H1 (cell line): ENCODE measurements around the gene SLC23A2. TPM values are rescaled to one million over a fixed set of nuclear protein-coding genes. Genes with fewer than 3 reads are reported as not detected.

Source experiments
- CTCF ChIA-PET: fragments of 300-600 bp; sonication (Branson Sonifier 250); formaldehyde crosslinking; loops from one replicate; lab custom pipeline; 2021; ENCODE audit not compliant: partially characterized antibody; lab: Charles Lee
- POLR2A ChIA-PET: fragments of 300-600 bp; sonication (Branson Sonifier 250); formaldehyde crosslinking; loops from one replicate; lab custom pipeline; 2021; ENCODE audit warnings: inconsistent platforms; ENCODE audit not compliant: partially characterized antibody; lab: Charles Lee
- DNase-seq, 2 experiments: peaks; one replicate each; pipeline versions ENCODE4 v3.0.0 to v3.0.0-alpha.2; 2010 to 2022; ENCODE audit warnings: low spot score in 2 of 2, low read depth in 1 of 2, mixed read lengths in 1 of 2
- FAIRE-seq: peaks from 2 replicates; lab custom pipeline; 2011; peaks lifted over from hg19 to GRCh38; lab: Jason Lieb, UNC
- H2AFZ ChIP-seq: 2 replicates; pipeline ENCODE4 v1.8.1; 2012; ENCODE audit warnings: low read length, inconsistent platforms
- H2AK5ac ChIP-seq: 2 replicates; pipeline ENCODE4 v1.6.1; 2013; ENCODE audit warnings: low read depth, low read length
- H2BK120ac ChIP-seq: replicated peaks from 2 replicates; pipeline ENCODE3; 2013; ENCODE audit warnings: low read depth, low read length, inconsistent platforms
- H2BK12ac ChIP-seq: 2 replicates; pipeline ENCODE4 v1.6.1; 2013; ENCODE audit warnings: low read depth, low read length
- H2BK15ac ChIP-seq: 2 replicates; pipeline ENCODE4 v1.6.1; 2013; ENCODE audit warnings: low read length
- H2BK20ac ChIP-seq: 2 replicates; pipeline ENCODE4 v1.6.1; 2013; ENCODE audit warnings: low read length
- H2BK5ac ChIP-seq: 2 replicates; pipeline ENCODE4 v1.6.1; 2013; ENCODE audit warnings: low read depth, low read length
- H3K14ac ChIP-seq: 2 replicates; pipeline ENCODE4 v1.6.1; 2013; ENCODE audit warnings: inconsistent platforms; ENCODE audit not compliant: insufficient read length
- H3K18ac ChIP-seq: 2 replicates; pipeline ENCODE4 v1.6.1; 2013; ENCODE audit warnings: low read length; ENCODE audit errors: extremely low read depth
- H3K23ac ChIP-seq: 2 replicates; pipeline ENCODE4 v1.6.1; 2013; ENCODE audit warnings: inconsistent platforms; ENCODE audit not compliant: insufficient read length
- H3K23me2 ChIP-seq: 2 replicates; pipeline ENCODE4 v1.6.1; 2013; ENCODE audit warnings: low read depth, low read length
- H3K27ac ChIP-seq: 2 replicates; pipeline ENCODE4 v1.6.1; 2011; ENCODE audit warnings: low read depth, low read length, inconsistent platforms
- H3K27me3 ChIP-seq, 4 experiments: replicated peaks in 1 of 4; 1 replicate in 1 of 4; 2 replicates in 3 of 4; pipeline versions ENCODE4 v1.6.1 to v1.8.1; 2011 to 2013; ENCODE audit warnings: low read length in 3 of 4, mild to moderate bottlenecking in 3 of 4, inconsistent platforms in 2 of 4, mixed read lengths in 2 of 4, moderate library complexity in 1 of 4; ENCODE audit not compliant: control insufficient read depth in 3 of 4, insufficient read depth in 3 of 4; ENCODE audit errors: extremely low read depth in 1 of 4
- H3K36me3 ChIP-seq, 4 experiments: 2 replicates each; pipeline versions ENCODE4 v1.6.1 to v1.8.1; 2011 to 2013; ENCODE audit warnings: mild to moderate bottlenecking in 4 of 4, low read length in 3 of 4, moderate library complexity in 2 of 4, control low read depth in 1 of 4, inconsistent platforms in 1 of 4; ENCODE audit not compliant: insufficient read depth in 4 of 4, control insufficient read depth in 2 of 4
- H3K4ac ChIP-seq: replicated peaks from 2 replicates; pipeline ENCODE3; 2013; ENCODE audit warnings: low read length, low read depth, mixed read lengths, inconsistent platforms; ENCODE audit not compliant: insufficient read length
- H3K4me1 ChIP-seq, 4 experiments: replicated peaks in 1 of 4; 1 replicate in 1 of 4; 2 replicates in 3 of 4; pipeline versions ENCODE4 v1.6.1 to v1.8.1; 2011 to 2013; ENCODE audit warnings: low read length in 3 of 4, inconsistent platforms in 2 of 4, mixed read lengths in 1 of 4; ENCODE audit not compliant: insufficient read depth in 4 of 4, control insufficient read depth in 3 of 4
- H3K4me2 ChIP-seq, 2 experiments: 2 replicates each; pipeline versions ENCODE4 v1.6.1 to v1.8.1; 2011 to 2013; ENCODE audit warnings: low read depth in 2 of 2, low read length in 2 of 2, control low read depth in 1 of 2, inconsistent platforms in 1 of 2, mild to moderate bottlenecking in 1 of 2; ENCODE audit not compliant: insufficient read depth in 1 of 2
- H3K4me3 ChIP-seq, 4 experiments: fragments of 200-600, 300-600 bp in 1 of 4; sonication (generic), shearing (Covaris generic), sonication (Bioruptor Twin) in 1 of 4; 2 replicates each; pipeline versions ENCODE4 v1.5.1 to v1.8.1; 2011 to 2016; ENCODE audit warnings: low read length in 4 of 4, low read depth in 3 of 4, control low read depth in 2 of 4, inconsistent platforms in 2 of 4, mild to moderate bottlenecking in 2 of 4, mixed read lengths in 1 of 4, moderate library complexity in 1 of 4; ENCODE audit not compliant: insufficient read depth in 2 of 4; ENCODE audit errors: extremely low read depth in 1 of 4
- H3K56ac ChIP-seq: replicated peaks from 2 replicates; pipeline ENCODE3; 2013; ENCODE audit warnings: low read depth, mild to moderate bottlenecking, mixed read lengths, low read length, inconsistent platforms; ENCODE audit not compliant: insufficient read length
- H3K79me1 ChIP-seq: 2 replicates; pipeline ENCODE4 v1.6.1; 2013; ENCODE audit warnings: low read depth, low read length, control low read depth
- H3K79me2 ChIP-seq, 2 experiments: 2 replicates each; pipeline versions ENCODE4 v1.6.1 to v1.8.1; 2012 to 2013; ENCODE audit warnings: low read length in 2 of 2, mild to moderate bottlenecking in 2 of 2, inconsistent platforms in 1 of 2; ENCODE audit not compliant: insufficient read depth in 2 of 2, control insufficient read depth in 1 of 2
- H3K9ac ChIP-seq, 4 experiments: replicated peaks in 1 of 4; 1 replicate in 1 of 4; 2 replicates in 3 of 4; pipeline versions ENCODE4 v1.6.1 to v1.8.1; 2011 to 2013; ENCODE audit warnings: low read depth in 3 of 4, low read length in 3 of 4, control low read depth in 2 of 4, mild to moderate bottlenecking in 2 of 4, moderate library complexity in 2 of 4, inconsistent platforms in 1 of 4; ENCODE audit errors: extremely low read depth in 1 of 4
- H3K9me3 ChIP-seq, 2 experiments: 2 replicates each; pipeline versions ENCODE4 v1.6.1 to v1.8.1; 2012 to 2013; ENCODE audit warnings: mild to moderate bottlenecking in 2 of 2, moderate library complexity in 2 of 2, control low read depth in 1 of 2, inconsistent platforms in 1 of 2, low read depth in 1 of 2, low read length in 1 of 2, mixed read lengths in 1 of 2; ENCODE audit not compliant: insufficient read depth in 2 of 2
- H4K20me1 ChIP-seq, 2 experiments: replicated peaks in 1 of 2; 2 replicates each; pipeline versions ENCODE3 to v1.8.1; 2011 to 2013; ENCODE audit warnings: inconsistent platforms in 2 of 2, low read length in 2 of 2, mild to moderate bottlenecking in 1 of 2; ENCODE audit not compliant: insufficient read depth in 2 of 2, control insufficient read depth in 1 of 2
- H4K5ac ChIP-seq: 2 replicates; pipeline ENCODE4 v1.6.1; 2013; ENCODE audit warnings: low read length, low read depth, mixed read lengths, inconsistent platforms; ENCODE audit not compliant: insufficient read length
- H4K8ac ChIP-seq: 2 replicates; pipeline ENCODE4 v1.8.0; 2013; ENCODE audit warnings: mild to moderate bottlenecking, moderate library complexity, low read length, inconsistent platforms; ENCODE audit not compliant: insufficient read depth; ENCODE audit errors: extremely low read depth
- H4K91ac ChIP-seq: replicated peaks from 2 replicates; pipeline ENCODE3; 2013; ENCODE audit warnings: low read length, mixed read lengths, inconsistent platforms; ENCODE audit not compliant: insufficient read length
- EP300 ChIP-seq, 2 experiments: IDR thresholded peaks; 1 replicate in 1 of 2; 2 replicates in 1 of 2; pipeline ENCODE4 v1.6.1; 2011 to 2012; ENCODE audit warnings: low read depth in 2 of 2, low read length in 2 of 2, mild to moderate bottlenecking in 2 of 2, borderline replicate concordance in 1 of 2, inconsistent platforms in 1 of 2, moderate library complexity in 1 of 2
- NRF1 ChIP-seq: IDR thresholded peaks from 2 replicates; pipeline ENCODE4 v1.6.1; 2011; ENCODE audit warnings: mild to moderate bottlenecking, low read depth, low read length, improper control_type of control experiment
- POLR2AphosphoS5 ChIP-seq: IDR thresholded peaks from 2 replicates; pipeline ENCODE4 v1.6.1; 2011; ENCODE audit warnings: low read depth, low read length
- RFX5 ChIP-seq: IDR thresholded peaks from 2 replicates; pipeline ENCODE4 v1.6.1; 2011; ENCODE audit warnings: low read depth, low read length, improper control_type of control experiment, borderline replicate concordance
- SIN3A ChIP-seq, 2 experiments: IDR thresholded peaks in 1 of 2; conservative IDR thresholded peaks in 1 of 2; 2 replicates each; pipeline ENCODE4 v1.6.1; 2011 to 2012; ENCODE audit warnings: low read length in 2 of 2, improper control_type of control experiment in 1 of 2, low read depth in 1 of 2, mild to moderate bottlenecking in 1 of 2
- SIRT6 ChIP-seq: IDR thresholded peaks from one replicate; pipeline ENCODE4 v1.7.1; 2012; ENCODE audit warnings: low read length, inconsistent platforms
- SIX5 ChIP-seq: IDR thresholded peaks from 2 replicates; pipeline ENCODE4 v1.6.1; 2011; ENCODE audit warnings: mild to moderate bottlenecking, low read depth, low read length
- WGBS, 2 experiments: shearing (Covaris generic) in 1 of 2; methylation state at CpG; one replicate each; pipeline versions ENCODE4 v1.1.6 to v1.1.7; 2013 to 2015; ENCODE audit warnings: low lambda C conversion rate in 2 of 2, mixed read lengths in 2 of 2, inconsistent platforms in 1 of 2, low coverage in 1 of 2, missing lambda C conversion rate in 1 of 2; ENCODE audit not compliant: insufficient replicate concordance in 2 of 2, insufficient coverage in 1 of 2, insufficient read length in 1 of 2; ENCODE audit errors: extremely low coverage in 1 of 2, missing lambda C conversion rate in 1 of 2; 5-methylcytosine and 5-hydroxymethylcytosine counted together
- polyA plus RNA-seq, 7 experiments: library from polyadenylated mRNA; depleted of rRNA in 3 of 7; stranded (reverse) in 5 of 7; unstranded in 2 of 7; fragments of >200 nt in 5 of 7; fragments of 200-250 nt in 2 of 7; gene quantifications; 1 replicate in 5 of 7; 2 replicates in 1 of 7; 4 replicates in 1 of 7; pipeline versions ENCODE4 v1.2.1 to v1.2.3, GENCODE V29; 2011 to 2013; ENCODE audit warnings: missing spikeins in 2 of 7, mixed read lengths in 2 of 7
- total RNA-seq: library from RNA; stranded (reverse); fragmentation: NEBNext Ultra II Directional; extraction: Animal tissue kit (Norgen Biotek cat#: 25700); gene quantifications from 2 replicates; pipeline ENCODE4 v1.2.1, GENCODE V29; 2021

SLC23A2 gene
- total and polyA plus RNA-seq, 2 of the 8 experiments (the other 6 are each of a cell fraction or from before 2014, with no cell fraction given), result 17.0 to 18.6 TPM

- H2BK15ac ChIP-seq, result no peak overlapping the region
- no peak overlapping the region for H4K5ac ChIP-seq
- H3K56ac ChIP-seq, result no peak overlapping the region
- H3K23me2 ChIP-seq, result no peaks in the 10 kb centered on the region
- no peak overlapping the region for H2AFZ ChIP-seq
- H3K23ac ChIP-seq, result no peak overlapping the region
- H3K4me1 ChIP-seq, result peaks cover 0 to 2% (median 0%) of the 10 kb centered on the region in 4 experiments; a peak in 2 of 7 replicates
- no peak overlapping the region for H2BK20ac ChIP-seq
- H3K9ac ChIP-seq, result no peak overlapping the region
- no peak overlapping the region for H2BK120ac ChIP-seq
- H4K8ac ChIP-seq, result no peak overlapping the region
- no peak overlapping the region for H2BK12ac ChIP-seq
- no peak overlapping the region for H3K27ac ChIP-seq
- 66% methylated on average over 2 of the region's 2 CpGs; no CpG with 5 or more reads in 1 of the 2 experiments for WGBS, 2 experiments
- H3K36me3 ChIP-seq, result no peaks in the 10 kb centered on the region
- H3K4me2 ChIP-seq, result no peak overlapping the region
- H2BK5ac ChIP-seq, result no peak overlapping the region
- no peak for FAIRE-seq
- CTCF ChIA-PET, result interaction anchor here (0.9 to 1.2 kb wide), 2 partner anchors 12 to 74 kb away, joined by 3 read pairs; no protein-coding TSS in a partner anchor
- no peak overlapping the region for H2AK5ac ChIP-seq
- no peak overlapping the region for H3K14ac ChIP-seq
- H3K9me3 ChIP-seq, result no peaks in the 10 kb centered on the region
- H3K27me3 ChIP-seq, result no peaks in the 10 kb centered on the region
- no peak for TF ChIP-seq POLR2AphosphoS5
- TF ChIP-seq RFX5, result no peak
- TF ChIP-seq EP300 (IDR thresholded peaks at IDR 0.05; ENCODE audit: borderline replicate concordance in 1 of 2, low read depth in 2 of 2, low read length in 2 of 2), result no peak
- TF ChIP-seq SIN3A (conservative IDR thresholded peaks at IDR 0.05 in 1 of 2, IDR thresholded peaks at IDR 0.05 in 1 of 2; ENCODE audit: low read depth in 1 of 2, low read length in 2 of 2), result no peak
- no peak for TF ChIP-seq NRF1
- no peak for TF ChIP-seq SIX5
- TF ChIP-seq SIRT6, result no peak
- POLR2A ChIA-PET, result no interaction called here
- H3K4ac ChIP-seq, result no peak overlapping the region
- H3K79me1 ChIP-seq, result no peaks in the 10 kb centered on the region
- H4K91ac ChIP-seq, result no peak overlapping the region
- DNase-seq, result no peak
- H4K20me1 ChIP-seq, result no peaks in the 10 kb centered on the region
- H3K79me2 ChIP-seq, result no peaks in the 10 kb centered on the region
- H3K4me3 ChIP-seq, result no peak overlapping the region
- H3K18ac ChIP-seq, result no peak overlapping the region
Observed at GRCh38 chr20:4832469-4832868, 168.8 kb downstream of the SLC23A2 start.
